ENCODE measurements around the gene SYVN1.

The SYVN1 gene

GRCh38 chr11:65132238-65132987, 1.9 kb downstream of the SYVN1 start:
- H3K27ac ChIP-seq (ENCODE audit: low read depth, low read length) = no peak overlapping the region
- no peak overlapping the region for H3K4me3 ChIP-seq (ENCODE audit: low read depth, low read length)
- H3K36me3 ChIP-seq (ENCODE audit: control insufficient read depth, insufficient read depth, low read length) = peaks cover 54% of the 10 kb centered on the region
- H3K27me3 ChIP-seq (ENCODE audit: control insufficient read depth, insufficient read depth, low read length) = no peaks in the 10 kb centered on the region
- no peaks in the 10 kb centered on the region for H3K9me3 ChIP-seq (ENCODE audit: control insufficient read depth, insufficient read depth, low read depth, low read length)
- peaks cover 17% of the 10 kb centered on the region for H3K4me1 ChIP-seq (ENCODE audit: control insufficient read depth, insufficient read depth, low read length)
- peak overlapping the region; percentile 100 for H3K9ac ChIP-seq (ENCODE audit: low read length)

- no peaks in the 10 kb centered on the region for H3K27me3 ChIP-seq (ENCODE audit: control insufficient read depth, insufficient read depth, low read length)
- H3K4me1 ChIP-seq (ENCODE audit: control insufficient read depth, insufficient read depth, low read length) = peaks cover 17% of the 10 kb centered on the region
- no peaks in the 10 kb centered on the region for H3K9me3 ChIP-seq (ENCODE audit: control insufficient read depth, insufficient read depth, low read depth, low read length)
- no peak overlapping the region for H3K9ac ChIP-seq (ENCODE audit: low read length)
- no peak overlapping the region for H3K4me3 ChIP-seq (ENCODE audit: low read depth, low read length)
- no peak overlapping the region for H3K27ac ChIP-seq (ENCODE audit: low read depth, low read length)
- peaks cover 60% of the 10 kb centered on the region for H3K36me3 ChIP-seq (ENCODE audit: control insufficient read depth, insufficient read depth, low read length)
Observed at GRCh38 chr11:65131895-65132237, 2.5 kb downstream of the SYVN1 start.

- no peaks in the 10 kb centered on the region for H3K9me3 ChIP-seq (ENCODE audit: control insufficient read depth, insufficient read depth, low read depth, low read length)
- H3K4me3 ChIP-seq (ENCODE audit: low read depth, low read length) = no peak overlapping the region
- no peaks in the 10 kb centered on the region for H3K27me3 ChIP-seq (ENCODE audit: control insufficient read depth, insufficient read depth, low read length)
- H3K9ac ChIP-seq (ENCODE audit: low read length) = no peak overlapping the region
- H3K4me1 ChIP-seq (ENCODE audit: control insufficient read depth, insufficient read depth, low read length) = peaks cover 17% of the 10 kb centered on the region
- H3K27ac ChIP-seq (ENCODE audit: low read depth, low read length) = no peak overlapping the region
- peaks cover 64% of the 10 kb centered on the region for H3K36me3 ChIP-seq (ENCODE audit: control insufficient read depth, insufficient read depth, low read length)
Observed at GRCh38 chr11:65131417-65131776, 2.9 kb downstream of the SYVN1 start.

- no peaks in the 10 kb centered on the region for H3K27me3 ChIP-seq (ENCODE audit: control insufficient read depth, insufficient read depth, low read length)
- H3K36me3 ChIP-seq (ENCODE audit: control insufficient read depth, insufficient read depth, low read length) = peaks cover 70% of the 10 kb centered on the region
- no peak overlapping the region for H3K9ac ChIP-seq (ENCODE audit: low read length)
- peaks cover 16% of the 10 kb centered on the region for H3K4me1 ChIP-seq (ENCODE audit: control insufficient read depth, insufficient read depth, low read length)
- H3K27ac ChIP-seq (ENCODE audit: low read depth, low read length) = no peak overlapping the region
- H3K4me3 ChIP-seq (ENCODE audit: low read depth, low read length) = no peak overlapping the region
- H3K9me3 ChIP-seq (ENCODE audit: control insufficient read depth, insufficient read depth, low read depth, low read length) = no peaks in the 10 kb centered on the region
Observed at GRCh38 chr11:65130631-65131416, 3.5 kb downstream of the SYVN1 start.

- H3K4me1 ChIP-seq (ENCODE audit: control insufficient read depth, insufficient read depth, low read length) = peaks cover 11% of the 10 kb centered on the region
- H3K27ac ChIP-seq (ENCODE audit: low read depth, low read length) = no peak overlapping the region
- H3K27me3 ChIP-seq (ENCODE audit: control insufficient read depth, insufficient read depth, low read length) = no peaks in the 10 kb centered on the region
- no peak overlapping the region for H3K4me3 ChIP-seq (ENCODE audit: low read depth, low read length)
- no peaks in the 10 kb centered on the region for H3K9me3 ChIP-seq (ENCODE audit: control insufficient read depth, insufficient read depth, low read depth, low read length)
- no peak overlapping the region for H3K9ac ChIP-seq (ENCODE audit: low read length)
- H3K36me3 ChIP-seq (ENCODE audit: control insufficient read depth, insufficient read depth, low read length) = peaks cover 80% of the 10 kb centered on the region
Observed at GRCh38 chr11:65129649-65130441, 4.5 kb downstream of the SYVN1 start.

GRCh38 chr11:65128182-65129145, 5.9 kb downstream of the SYVN1 start:
- Histone ChIP-seq H3K27me3 (ENCODE audit: control insufficient read depth, insufficient read depth, low read length) (no peaks in the 10 kb centered on the region), H3K27ac (ENCODE audit: low read depth, low read length) (no peak overlapping the region), H3K9me3 (ENCODE audit: control insufficient read depth, insufficient read depth, low read depth, low read length) (no peaks in the 10 kb centered on the region), H3K36me3 (ENCODE audit: control insufficient read depth, insufficient read depth, low read length) (peaks cover 87% of the 10 kb centered on the region), H3K4me1 (ENCODE audit: control insufficient read depth, insufficient read depth, low read length) (peaks cover 10% of the 10 kb centered on the region), H3K4me3 (ENCODE audit: low read depth, low read length) (no peak overlapping the region), H3K9ac (ENCODE audit: low read length) (no peak overlapping the region)

GRCh38 chr11:65127473-65128181, 6.7 kb downstream of the SYVN1 start:
- no peak overlapping the region for H3K4me3 ChIP-seq (ENCODE audit: low read depth, low read length)
- no peak overlapping the region for H3K9ac ChIP-seq (ENCODE audit: low read length)
- H3K27me3 ChIP-seq (ENCODE audit: control insufficient read depth, insufficient read depth, low read length) = no peaks in the 10 kb centered on the region
- H3K4me1 ChIP-seq (ENCODE audit: control insufficient read depth, insufficient read depth, low read length) = peaks cover 1% of the 10 kb centered on the region; the same call in 1 of the 2 replicates
- H3K36me3 ChIP-seq (ENCODE audit: control insufficient read depth, insufficient read depth, low read length) = peaks cover 82% of the 10 kb centered on the region
- no peak overlapping the region for H3K27ac ChIP-seq (ENCODE audit: low read depth, low read length)
- H3K9me3 ChIP-seq (ENCODE audit: control insufficient read depth, insufficient read depth, low read depth, low read length) = no peaks in the 10 kb centered on the region

GRCh38 chr11:65126624-65127274, 7.6 kb downstream of the SYVN1 start:
- Histone ChIP-seq H3K27ac (ENCODE audit: low read depth, low read length) (no peak overlapping the region), H3K4me1 (ENCODE audit: control insufficient read depth, insufficient read depth, low read length) (no peaks in the 10 kb centered on the region), H3K9ac (ENCODE audit: low read length) (no peak overlapping the region), H3K27me3 (ENCODE audit: control insufficient read depth, insufficient read depth, low read length) (no peaks in the 10 kb centered on the region), H3K4me3 (ENCODE audit: low read depth, low read length) (no peak overlapping the region), H3K36me3 (ENCODE audit: control insufficient read depth, insufficient read depth, low read length) (peaks cover 74% of the 10 kb centered on the region), H3K9me3 (ENCODE audit: control insufficient read depth, insufficient read depth, low read depth, low read length) (no peaks in the 10 kb centered on the region)

GRCh38 chr11:65125197-65126056, 8.9 kb downstream of the SYVN1 start:
- no peaks in the 10 kb centered on the region for H3K9me3 ChIP-seq (ENCODE audit: control insufficient read depth, insufficient read depth, low read depth, low read length)
- no peak overlapping the region for H3K27ac ChIP-seq (ENCODE audit: low read depth, low read length)
- peaks cover 73% of the 10 kb centered on the region for H3K36me3 ChIP-seq (ENCODE audit: control insufficient read depth, insufficient read depth, low read length)
- H3K4me1 ChIP-seq (ENCODE audit: control insufficient read depth, insufficient read depth, low read length) = 0 out of 2 replicates have a peak, but pooled peaks cover 3% of the 10 kb centered on the region
- no peaks in the 10 kb centered on the region for H3K27me3 ChIP-seq (ENCODE audit: control insufficient read depth, insufficient read depth, low read length)
- H3K4me3 ChIP-seq (ENCODE audit: low read depth, low read length) = no peak overlapping the region
- H3K9ac ChIP-seq (ENCODE audit: low read length) = no peak overlapping the region
